ENCODE results near the gene PIP4K2C.
"Not testable (repeated sequence)": the region's sequence is repeated elsewhere in the genome, so short reads cannot be mapped to it uniquely, and the experiment has no call there.

PIP4K2C gene

DNA sequence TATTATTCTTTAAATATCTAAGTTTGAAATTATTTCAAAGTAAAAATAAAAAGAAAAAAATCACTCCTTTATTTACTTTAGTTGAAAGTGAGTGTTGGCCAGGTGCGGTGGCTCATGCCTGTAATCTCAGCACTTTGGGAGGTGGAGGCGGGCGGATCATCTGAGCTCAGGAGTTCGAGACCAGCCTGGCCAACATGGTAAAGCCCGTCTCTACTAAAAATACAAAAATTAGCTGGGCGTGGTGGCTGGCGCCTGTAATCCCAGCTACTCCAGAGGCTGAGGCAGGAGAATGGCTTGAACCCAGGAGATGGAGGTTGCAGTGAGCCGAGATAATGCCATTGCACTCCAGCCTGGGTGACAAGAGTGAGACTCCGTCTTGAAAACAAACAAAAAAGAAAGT lies 45.7 kb downstream of the PIP4K2C start:
- DNase-seq (ENCODE audit: low read depth in 2 of 2) = not testable (repeated sequence)

DNA sequence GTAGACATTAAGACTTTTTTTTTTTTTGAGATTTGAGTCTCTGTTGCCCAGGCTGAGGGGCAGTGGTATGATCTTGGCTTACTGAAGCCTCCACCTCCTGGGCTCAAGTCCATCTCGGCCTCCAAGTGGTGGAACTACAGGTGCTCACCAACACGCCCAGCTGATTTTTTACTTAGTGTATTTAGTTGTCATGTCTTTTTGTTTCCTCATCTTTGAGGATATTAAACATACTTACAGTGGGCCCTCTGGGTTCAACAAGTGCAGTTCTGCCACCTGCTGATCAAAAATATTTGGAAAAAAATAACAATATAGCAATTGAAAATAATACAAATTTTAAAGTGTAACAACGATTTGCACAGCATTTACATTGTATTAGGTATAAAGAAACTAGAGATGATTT lies 46.4 kb downstream of the PIP4K2C start:
- no peak for DNase-seq (ENCODE audit: low read depth in 2 of 2)

DNA sequence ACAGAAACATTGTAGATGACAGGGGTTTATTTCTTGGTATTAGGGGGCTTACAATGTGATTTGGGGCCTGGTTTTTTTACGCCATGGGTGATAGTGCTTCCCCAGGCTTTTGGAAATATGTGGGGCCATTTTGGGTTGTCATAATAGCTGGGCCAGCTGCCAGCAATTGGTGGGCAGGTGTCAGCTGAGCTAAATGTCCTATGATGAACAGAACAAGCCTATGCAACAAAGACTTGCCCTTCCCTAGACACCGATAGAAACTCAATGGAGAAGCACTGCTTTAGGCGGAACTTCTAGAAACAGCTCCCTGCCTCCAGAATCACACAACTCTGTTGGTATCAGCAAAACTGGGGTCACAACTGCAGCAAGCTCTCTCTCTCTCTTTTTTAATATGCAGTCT lies 47.1 kb downstream of the PIP4K2C start:
- no peak for DNase-seq (ENCODE audit: low read depth in 2 of 2)

DNA sequence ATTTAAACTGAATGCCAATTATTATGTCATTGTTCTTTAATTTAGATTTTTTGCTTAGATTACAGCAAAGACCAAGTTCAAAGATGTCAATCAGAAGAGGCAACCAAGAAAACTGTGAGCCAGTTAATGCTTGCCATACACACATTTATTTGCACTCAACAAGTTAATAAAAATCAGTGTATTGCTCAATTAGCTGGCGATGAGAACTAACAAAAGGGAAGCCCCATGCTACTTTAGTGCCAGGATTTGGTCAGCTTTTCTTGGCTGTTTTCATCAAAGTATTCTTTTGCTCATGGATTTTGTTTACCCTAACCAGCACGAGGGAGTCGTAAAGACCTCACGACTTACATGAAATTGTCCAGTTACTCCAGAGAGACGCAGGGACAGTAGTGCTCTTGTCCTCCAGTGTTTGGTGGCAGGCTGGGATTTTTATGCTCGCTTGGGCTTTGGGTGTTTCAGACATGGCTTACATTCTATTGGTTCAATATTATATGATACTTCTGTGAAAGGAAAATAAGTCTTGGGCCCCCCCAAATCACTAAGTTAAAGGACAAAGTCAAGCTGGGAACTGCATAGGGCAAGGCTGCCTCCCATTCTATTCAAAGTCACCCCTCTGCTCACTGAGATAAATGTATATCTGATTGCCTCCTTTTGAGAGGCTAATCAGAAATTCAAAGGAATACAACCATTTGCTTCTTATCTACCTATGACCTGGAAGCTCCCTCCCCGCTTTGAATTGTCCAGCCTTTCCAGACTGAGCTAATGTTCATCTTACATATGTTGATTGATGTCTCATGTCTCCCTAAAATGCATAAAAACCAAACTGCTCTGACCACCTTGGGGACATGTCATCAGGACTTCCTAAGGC lies 49.4 kb downstream of the PIP4K2C start:
- DNase-seq (ENCODE audit: low read depth in 2 of 2) = no peak

DNA sequence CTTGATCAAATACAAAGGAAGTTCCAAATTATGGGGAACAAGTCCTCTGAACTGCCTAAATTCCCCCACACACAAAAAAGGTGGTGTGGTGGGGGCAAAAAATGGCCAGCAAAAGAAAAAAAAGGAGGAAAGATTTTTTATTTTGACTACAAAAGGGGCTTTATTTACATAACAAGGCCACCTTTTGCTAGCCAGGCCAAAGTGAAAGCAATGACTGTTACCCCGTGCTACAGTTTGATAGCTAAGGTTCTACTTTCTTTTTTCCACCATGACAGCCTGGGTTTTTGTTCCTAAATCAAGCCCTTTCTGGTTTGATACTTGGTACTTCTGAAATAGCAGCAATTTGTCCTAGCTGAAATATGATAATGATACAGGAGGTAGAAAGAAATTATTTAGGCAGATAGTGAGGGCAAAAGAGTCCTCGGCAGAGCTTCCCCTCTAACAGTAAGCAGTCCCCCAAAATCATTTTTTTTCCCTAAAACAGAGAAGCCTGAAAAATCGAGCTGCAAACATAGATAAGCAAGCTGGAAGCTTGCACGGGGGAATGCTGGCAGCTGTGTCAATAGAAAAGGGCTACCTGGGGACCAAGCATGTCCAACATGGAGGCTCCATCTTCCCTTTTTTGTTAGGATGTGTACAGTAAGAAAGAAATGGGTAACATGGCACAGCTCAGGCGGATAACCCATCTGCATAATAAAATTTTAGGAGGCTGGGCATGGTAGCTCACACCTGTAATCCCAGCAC lies 50.9 kb downstream of the PIP4K2C start:
- DNase-seq (ENCODE audit: low read depth in 2 of 2) = no peak

DNA sequence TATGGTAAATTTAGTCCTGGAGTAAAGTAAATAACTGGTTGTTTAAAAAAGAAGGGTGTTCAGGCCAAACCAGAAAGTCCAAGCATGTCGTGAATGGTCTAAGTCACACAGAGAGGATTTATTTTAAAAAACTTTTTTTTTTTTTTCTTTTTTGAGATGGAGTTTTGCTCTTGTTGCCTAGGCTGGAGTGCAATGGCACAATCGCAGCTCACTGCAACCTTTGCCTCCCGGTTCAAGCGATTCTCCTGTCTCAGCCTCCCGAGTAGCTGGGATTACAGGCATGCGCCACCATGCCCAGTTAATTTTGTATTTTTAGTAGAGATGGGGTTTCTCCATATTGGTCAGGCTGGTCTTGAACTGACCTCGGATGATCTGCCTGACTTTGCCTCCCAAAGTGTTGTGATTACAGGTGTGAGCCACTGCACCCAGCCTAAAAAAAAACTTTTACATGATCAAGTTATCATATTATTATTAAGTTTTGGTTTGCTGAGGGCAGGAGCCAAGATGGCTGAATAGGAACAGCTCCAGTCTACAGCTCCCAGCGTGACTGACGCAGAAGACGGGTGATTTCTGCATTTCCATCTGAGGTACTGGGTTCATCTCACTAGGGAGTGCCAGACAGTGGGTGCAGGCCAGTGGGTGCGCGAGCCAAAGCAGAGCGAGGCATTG lies 55.1 kb downstream of the PIP4K2C start:
- not testable (repeated sequence) for DNase-seq (ENCODE audit: low read depth in 2 of 2)

DNA sequence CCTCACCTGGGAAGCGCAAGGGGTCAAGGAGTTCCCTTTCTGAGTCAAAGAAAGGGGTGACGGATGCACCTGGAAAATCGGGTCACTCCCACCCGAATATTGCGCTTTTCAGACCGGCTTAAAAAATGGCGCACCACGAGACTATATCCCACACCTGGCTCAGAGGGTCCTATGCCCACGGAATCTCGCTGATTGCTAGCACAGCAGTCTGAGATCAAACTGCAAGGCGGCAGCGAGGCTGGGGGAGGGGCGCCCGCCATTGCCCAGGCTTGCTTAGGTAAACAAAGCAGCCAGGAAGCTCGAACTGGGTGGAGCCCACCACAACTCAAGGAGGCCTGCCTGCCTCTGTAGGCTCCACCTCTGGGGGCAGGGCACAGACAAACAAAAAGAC lies 55.7 kb downstream of the PIP4K2C start:
- DNase-seq (ENCODE audit: low read depth in 2 of 2) = not testable (repeated sequence)
